ENCODE measurements around the gene OXNAD1.

DNA sequence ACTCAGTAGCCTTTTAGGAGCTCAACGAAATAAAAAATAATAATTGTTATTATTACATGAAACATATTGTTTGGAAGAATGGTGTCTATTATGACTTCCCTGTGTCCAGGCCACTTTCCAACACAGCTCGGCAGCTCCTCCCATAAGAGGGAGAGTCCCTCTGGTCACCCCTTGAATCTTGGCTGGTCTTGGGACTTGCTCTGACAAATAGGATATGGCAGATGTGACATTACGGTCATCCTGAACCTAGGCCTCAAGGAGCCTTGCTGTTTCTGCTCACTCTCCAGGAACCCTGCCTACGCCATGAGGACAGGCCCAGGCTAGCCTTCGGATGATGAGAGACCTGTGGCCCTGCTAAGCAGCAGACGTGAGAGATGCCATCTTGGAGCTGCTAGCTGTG is 71.8 kb downstream of the OXNAD1 start:
- TF ChIP-seq, protein P1, sequence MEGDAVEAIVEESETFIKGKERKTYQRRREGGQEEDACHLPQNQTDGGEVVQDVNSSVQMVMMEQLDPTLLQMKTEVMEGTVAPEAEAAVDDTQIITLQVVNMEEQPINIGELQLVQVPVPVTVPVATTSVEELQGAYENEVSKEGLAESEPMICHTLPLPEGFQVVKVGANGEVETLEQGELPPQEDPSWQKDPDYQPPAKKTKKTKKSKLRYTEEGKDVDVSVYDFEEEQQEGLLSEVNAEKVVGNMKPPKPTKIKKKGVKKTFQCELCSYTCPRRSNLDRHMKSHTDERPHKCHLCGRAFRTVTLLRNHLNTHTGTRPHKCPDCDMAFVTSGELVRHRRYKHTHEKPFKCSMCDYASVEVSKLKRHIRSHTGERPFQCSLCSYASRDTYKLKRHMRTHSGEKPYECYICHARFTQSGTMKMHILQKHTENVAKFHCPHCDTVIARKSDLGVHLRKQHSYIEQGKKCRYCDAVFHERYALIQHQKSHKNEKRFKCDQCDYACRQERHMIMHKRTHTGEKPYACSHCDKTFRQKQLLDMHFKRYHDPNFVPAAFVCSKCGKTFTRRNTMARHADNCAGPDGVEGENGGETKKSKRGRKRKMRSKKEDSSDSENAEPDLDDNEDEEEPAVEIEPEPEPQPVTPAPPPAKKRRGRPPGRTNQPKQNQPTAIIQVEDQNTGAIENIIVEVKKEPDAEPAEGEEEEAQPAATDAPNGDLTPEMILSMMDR (IDR thresholded peaks at IDR 0.05; ENCODE audit: low read length) = no peak
- TF ChIP-seq EZH2 (optimal IDR thresholded peaks at IDR 0.05; ENCODE audit: low read depth, low read length) = no peak
- no peak for TF ChIP-seq EZH2phosphoT487 (IDR thresholded peaks at IDR 0.05; ENCODE audit: low read length)

All from MM.1S (cell line).